Activated CD4-positive, alpha-beta T cell treated with anti-CD3 and anti-CD28 coated beads, Interleukin-2, amount 50 U/mL, for 24 hours (primary cell): ENCODE results near the gene PRPF6.
"Not testable (repeated sequence)": the region's sequence is repeated elsewhere in the genome, so short reads cannot be mapped to it uniquely, and the experiment has no call there.

Source experiments
- DNase-seq, 2 donors: peaks; one replicate each; pipeline ENCODE4 v3.0.0-alpha.2; 2020; ENCODE audit warnings: low read depth in 1 of 2, low spot score in 1 of 2

PRPF6 gene

DNA sequence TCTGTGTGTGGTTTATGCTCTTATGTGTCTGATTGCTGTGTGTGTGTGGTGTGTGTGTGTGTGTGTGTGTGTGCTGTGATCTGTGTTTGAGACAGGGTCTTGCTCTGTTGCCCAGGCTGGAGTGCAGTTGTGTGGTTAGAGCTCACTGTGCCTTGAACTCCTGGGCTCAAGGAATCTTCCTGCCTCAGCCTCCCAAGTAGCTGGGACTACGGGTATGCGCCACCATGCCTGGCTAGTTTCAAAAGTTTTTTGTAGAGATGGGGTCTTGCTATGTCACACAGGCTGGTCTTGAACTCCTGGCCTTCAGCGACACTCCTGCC, 7.8 kb upstream of the PRPF6 start:
- no peak for DNase-seq

DNA sequence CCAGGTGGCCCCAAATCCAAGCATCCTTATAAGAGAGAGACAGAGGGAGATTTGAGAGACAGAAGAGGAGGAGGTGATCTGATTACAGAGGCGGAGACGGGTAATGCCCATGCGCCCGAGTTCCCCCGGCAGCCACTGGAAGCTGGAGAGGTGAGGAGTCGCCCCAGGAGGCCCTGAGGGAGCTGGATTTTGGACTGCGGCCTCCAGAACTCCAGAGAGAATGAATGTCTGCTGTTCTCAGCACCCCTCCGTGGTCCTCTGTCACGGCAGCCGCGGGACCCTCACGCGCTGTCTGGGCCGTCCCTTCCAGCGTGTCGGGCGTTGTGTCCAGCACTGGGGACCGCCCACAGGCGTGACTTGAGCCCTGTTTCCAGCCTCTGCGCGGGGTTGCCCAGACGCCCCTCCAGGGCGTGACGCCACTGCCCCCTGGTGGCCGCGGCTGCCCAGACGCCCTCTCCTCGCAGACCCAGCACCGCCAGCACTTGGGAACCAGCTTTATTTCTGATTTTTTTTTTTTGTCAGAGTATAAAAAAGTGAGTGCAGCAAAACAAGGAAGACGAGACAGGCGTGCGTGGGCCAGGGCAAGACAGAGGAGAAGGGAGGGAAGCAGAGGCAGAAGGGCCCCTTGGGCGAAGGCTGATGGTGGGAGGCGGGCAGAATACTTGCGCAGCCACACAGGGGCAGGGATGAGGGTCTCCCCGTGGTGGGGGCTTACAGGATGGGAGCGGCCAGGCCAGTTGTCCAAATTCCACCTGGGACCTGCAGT, 7.1 kb upstream of the PRPF6 start:
- DNase-seq, result peak; percentile 61 to 68

DNA sequence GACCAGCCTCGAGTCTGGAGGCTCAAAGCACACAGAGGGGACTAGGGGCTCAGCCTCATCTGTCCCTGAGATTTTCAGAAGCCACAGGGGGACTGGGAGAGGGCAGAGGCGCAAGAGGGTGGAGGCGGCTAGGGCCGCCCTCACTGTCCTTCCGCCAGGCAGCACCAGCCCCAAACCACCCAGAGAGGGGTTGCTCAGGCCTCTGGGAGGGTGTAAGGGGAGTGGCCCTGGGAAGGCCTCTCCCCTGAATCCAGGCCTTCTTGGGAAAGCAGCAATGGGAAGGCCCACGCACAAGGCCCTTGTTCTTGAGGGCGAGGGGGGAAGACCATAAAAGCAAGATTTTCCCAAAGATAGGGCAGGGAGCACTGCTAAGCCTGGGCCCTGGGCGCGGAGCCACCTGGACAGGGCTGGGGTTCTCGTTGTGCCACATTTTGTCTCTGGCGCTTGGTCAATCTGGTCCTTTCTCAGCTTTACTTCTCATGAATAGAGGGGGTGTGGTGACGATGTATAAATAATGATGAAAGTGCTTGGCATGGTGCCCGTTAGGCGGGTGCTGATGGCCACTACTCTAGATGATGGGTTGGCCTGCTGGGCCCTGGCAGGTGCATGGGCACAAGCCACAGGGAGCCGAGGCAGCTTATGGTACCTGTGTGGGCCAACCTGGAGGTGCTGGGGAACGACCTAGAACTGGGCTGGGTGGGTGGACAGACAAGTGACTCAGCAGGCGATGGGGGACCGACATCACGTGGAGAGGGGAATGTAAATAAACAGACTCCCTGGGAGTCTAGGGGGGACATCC, 6.3 kb upstream of the PRPF6 start:
- no peak for DNase-seq

DNA sequence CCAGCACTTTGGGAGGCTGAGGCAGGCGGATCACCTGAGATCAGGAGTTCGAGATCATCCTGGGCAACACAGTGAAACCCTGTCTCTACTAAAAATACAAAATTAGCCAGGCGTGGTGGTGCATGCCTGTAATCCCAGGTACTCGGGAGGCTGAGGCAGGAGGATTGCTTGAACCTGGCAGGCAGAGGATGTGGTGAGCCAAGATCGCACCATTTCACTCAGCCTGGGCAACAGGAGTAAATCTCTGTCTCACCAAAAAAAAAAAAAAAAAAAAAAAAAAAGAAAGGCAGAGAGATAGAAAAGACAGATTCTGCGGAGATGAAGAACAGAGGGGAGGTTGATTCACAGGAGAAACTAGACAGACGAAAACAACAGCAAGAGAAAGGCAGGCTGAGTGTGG, 4.4 kb upstream of the PRPF6 start:
- not testable (repeated sequence) for DNase-seq

DNA sequence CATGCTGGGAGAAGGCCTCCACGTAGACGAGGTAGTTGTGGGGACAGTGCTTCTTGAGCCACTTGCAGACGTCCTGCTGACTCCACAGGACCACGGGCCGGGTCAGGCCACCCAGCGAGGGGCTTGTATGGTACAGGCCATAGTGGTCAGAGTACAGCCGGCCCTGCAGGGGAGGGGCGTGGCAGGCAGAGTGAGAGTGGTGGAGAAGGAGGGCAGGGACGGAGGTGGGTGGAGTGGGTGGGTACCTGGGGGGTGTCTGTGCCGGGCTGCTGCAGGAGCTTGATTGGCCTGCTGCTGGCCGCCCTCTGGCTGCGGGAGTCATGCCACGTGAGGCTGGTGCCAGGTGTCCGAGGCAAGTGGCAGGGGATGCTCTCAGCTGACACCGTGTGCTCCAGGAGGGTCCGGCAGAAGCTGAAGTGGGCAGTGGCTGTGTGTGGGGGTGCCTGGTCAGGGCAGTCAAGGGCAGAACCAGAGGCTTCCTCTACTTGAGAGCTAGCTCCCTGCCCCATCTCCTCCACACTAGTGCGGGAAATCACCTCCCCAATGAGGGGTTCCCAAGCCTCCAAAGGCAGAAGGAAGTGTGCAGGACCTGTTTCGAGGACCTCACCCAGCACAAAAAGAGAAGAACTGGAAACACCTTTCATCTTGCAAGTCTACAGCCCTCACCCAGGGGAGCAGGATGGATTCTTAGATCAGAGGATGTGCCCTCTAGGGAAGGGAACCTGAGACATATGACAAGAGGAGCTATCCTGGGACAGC, 3.8 kb upstream of the PRPF6 start:
- DNase-seq, result no peak

DNA sequence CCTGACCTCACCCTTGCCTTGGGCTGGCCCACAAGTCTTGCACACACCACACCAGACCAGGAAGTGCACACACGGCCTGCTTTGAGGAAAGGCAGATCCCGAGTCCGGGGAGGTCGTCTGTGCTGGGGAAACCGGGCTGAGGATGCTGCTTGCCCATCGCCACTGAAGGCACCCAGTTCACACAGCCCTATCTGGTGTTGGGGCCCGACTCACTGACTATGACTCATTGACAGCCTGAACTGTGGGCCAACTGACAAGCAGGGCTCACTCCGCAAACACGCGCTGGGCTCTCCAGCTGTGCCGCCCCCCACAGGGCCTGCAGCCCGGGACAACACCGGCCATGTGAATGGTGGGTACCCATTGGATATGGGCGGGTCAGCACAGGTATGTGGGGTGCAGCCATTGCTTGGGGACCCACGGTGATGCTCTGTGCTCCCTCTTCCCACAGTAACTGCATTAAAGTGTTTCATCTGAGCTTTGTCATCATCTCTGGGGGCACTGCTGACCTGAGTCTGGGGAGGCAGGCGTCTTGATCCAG, 3.1 kb upstream of the PRPF6 start:
- DNase-seq, result peak; percentile 31 to 55

DNA sequence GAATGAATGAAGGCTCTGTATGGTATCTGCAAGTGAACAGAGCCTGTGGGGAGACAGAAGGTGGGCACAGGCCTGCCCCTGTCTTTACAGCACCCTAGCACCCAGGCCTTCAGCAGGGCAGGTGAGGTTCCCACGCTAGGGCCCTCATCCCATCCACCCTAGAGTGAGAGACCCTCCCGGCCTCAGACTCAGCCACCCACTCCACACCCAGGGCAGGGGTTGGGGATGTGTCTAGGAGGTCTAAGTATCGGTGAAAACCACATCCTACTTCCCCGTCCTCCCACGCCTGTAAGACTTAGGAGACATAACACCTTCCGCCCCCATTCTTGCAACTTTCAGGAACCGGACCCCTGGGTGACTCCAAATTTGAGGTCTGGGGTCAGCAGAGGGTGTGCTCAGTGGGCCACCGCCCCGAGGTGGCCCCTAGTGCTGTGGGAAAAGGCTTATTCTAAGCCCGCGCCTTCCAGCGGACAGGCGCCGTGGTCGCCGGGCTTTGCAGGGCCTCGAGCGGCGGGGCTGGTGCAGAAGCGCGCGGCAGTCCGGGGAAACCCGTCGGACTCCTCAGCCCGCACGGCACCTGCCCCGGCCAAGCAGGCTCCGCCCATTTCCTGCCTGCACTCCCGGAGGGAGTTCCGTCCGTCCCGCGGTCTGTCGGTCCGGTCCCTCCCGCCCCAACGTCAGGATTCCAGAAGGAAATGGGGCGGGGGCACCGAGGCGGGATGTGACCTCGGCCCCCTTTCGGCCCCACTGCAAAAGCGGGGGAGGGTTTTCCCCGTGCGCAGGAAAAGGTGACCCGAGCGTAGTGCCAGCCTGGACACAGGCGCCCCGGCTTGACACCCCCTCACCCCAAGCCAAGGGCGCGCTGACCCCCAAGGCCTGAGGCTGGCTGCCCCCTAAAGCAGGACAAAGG, 2.4 kb upstream of the PRPF6 start:
- no peak for DNase-seq

DNA sequence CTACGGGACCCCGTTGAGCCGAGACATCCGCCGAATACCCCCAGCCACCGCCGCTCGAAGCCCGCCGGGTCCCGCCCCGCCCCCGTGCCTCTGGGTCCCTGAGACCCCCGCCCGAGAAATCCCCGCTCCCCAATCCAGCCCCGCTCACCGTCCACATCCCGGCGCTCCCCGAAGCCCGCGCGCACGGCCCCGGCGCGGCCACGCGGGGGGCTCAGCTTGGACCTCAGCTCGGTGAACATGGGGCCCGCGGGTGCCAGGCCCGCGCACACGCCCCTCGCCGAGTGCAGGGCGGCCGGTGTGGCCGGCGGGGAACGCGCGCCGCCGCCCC, 1.7 kb upstream of the PRPF6 start:
- DNase-seq, result no peak

DNA sequence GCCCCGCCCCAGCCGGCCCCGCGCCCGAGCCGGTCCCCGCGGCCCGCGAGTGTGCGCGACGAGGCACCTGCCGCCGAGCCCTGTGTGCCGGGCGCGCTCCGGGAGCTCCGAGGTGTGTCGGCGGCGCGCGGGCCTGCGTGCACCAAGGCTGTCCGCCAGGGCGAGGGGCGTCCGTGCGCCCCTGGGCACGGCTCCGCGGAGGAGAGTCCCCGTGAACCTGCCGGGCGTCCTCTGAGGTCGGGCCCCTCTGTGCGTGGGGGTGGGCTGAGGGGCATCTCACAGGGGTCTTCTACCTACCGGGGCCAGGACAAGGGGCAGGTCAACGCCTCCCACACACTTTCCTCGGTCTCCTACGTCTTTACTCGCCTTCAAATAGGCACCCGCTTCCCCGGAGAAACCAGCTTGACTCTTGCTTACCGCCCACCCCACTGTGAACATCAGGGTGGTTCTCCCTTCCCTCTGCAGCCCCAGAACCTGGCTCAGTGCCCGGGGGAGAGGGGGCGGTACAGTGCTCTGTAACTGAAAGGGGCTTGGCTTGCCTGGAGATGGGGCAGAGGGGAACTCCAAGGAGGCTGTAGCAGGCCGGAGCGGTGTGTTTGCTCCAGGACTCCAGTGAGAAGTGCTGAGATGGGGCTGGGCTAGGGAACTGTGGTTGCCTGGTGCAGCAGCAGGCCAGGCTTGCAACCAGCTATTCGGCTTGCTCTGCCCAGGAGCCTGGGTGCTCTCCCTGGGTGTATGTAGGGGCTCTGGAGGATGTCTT, 1.2 kb upstream of the PRPF6 start, which contains the start of gene SAMD10:
Gene SAMD10, minus strand, starts transcription at position 86 of the 760 bp plus-strand sequence. CDS start 175 bp downstream, outside the sequence.
- DNase-seq, result peak; percentile 62 to 73

DNA sequence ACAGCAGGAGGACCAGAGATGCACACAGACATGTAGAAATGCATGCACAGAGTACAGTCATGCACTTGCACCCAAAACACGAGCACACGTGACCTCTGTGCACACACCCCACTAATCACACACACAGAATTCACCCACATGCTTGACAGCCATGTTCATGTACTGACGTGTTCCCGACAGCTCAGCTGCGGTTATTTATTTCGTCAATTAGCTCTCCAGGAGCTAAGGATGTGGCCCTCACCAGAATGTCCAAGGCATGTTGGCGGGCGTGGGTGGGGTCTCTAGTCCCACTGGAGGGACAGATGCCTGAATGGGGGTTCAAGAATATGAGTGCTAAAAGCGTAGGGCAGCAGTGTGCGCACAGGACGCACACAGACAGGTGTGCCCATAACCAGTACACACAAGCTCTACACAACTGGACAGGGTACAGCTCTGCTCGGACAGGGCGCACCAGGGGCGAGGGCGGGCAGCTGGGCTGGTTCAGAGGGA, 571 bp upstream of the PRPF6 start:
- DNase-seq, result no peak

DNA sequence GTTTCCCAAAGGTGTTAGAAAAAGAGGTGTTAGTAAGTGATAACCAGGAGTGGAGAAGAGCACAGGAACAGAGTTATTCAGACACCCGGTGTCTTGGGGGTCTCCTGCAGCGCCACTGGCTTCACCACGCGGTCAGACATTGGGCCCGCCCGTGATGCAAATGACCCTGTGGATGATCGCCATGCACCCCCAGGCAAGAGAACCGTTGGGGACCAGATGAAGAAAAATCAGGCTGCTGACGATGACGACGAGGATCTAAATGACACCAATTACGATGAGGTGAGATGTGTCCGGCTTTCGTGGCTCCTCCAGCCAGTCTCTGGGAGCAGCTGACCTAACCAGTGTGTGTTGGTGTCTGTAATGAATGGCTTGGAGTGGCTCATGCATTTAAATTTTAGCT, 2.0 kb downstream of the PRPF6 start:
- DNase-seq, result no peak

DNA sequence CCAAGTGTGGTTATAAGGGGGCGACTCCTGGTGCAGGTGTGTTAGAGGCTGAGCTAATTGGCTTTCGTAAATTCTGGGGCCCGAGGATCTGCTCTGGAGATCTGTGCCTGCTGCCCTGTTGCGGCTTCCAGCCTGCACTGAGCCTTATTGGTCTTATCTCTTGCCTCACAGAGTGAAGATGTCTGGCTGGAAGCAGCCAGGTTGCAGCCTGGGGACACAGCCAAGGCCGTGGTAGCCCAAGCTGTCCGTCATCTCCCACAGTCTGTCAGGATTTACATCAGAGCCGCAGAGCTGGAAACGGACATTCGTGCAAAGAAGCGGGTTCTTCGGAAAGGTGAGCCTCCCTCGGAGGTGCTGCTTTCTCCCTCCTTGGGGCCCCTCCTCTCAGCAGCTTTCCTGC, 20.0 kb downstream of the PRPF6 start:
- DNase-seq, result no peak

DNA sequence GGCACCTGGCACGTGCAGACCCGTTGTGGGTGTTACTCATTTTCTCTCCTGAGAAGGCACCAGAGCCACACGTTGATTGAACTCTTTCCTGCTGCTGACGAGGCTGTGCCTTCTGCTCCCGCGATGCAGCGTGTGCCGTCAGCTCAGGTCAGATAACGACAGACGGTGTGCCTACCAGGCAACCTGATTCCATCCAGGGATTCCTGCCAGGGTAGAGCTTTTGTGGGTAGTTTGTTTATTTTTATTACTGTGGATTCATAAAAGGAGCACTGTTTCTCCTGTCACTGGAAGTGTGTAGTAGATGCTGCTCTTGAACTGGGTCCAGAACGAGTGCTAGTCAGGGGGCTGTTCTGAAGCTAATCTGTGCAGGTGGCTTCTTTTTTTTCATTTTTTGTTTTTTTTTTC, 20.7 kb downstream of the PRPF6 start:
- DNase-seq, result no peak

DNA sequence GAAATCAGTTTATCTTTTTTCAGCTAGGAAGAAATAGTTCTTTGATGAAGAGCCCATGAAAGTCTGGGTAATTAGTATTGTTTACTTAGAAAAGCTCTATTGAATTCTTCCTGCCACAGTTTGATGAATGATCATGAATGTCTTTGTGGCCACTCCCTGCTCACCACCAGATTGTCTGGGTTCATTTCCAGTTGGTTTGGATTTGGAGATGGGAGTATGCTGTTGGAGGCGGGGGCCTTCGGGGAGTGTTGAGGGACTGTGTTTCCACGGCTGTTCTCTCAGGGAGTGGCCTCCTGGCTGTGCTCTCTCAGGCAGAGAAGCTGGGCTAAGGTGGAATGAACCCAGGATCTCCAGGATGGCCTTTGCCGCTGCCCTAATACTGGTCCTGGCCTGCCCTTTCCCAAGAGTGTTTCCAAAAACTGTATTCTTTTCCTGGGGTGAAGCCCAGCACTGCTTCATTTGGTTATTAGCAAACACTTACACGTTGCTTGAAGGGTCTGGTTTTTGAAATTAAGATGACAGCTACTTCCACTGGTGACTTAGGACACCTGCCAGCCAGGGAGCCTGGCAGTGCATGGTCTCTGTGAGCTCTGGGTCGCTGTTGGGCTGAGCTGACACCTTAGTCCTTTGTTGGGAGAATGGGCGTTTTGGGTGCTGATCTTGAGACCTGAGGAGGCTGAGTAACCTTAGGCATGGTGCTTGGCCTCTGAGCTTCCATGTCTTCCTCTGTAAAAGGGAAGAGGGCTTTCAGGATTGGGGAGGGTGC, 23.2 kb downstream of the PRPF6 start:
- DNase-seq, result no peak

DNA sequence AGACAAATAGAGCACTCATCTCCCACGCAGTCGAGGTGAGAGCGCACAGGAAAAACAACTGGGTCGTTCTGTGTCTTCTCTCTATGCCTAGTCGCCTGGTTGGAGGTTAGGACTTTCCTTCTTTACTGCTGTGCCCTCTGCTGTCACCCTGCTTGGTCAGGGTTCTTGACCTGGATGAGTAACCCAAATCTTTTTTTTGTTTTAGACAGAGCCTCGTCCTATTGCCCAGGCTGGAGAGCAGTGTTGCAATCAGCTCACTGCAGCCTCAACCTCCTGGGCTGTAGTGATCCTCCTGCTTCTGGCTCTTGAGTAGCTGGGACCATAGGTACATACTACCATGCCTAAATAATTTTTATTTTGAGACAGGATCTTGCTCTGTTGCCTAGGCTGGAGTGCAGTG, 24.5 kb downstream of the PRPF6 start:
- no peak for DNase-seq

DNA sequence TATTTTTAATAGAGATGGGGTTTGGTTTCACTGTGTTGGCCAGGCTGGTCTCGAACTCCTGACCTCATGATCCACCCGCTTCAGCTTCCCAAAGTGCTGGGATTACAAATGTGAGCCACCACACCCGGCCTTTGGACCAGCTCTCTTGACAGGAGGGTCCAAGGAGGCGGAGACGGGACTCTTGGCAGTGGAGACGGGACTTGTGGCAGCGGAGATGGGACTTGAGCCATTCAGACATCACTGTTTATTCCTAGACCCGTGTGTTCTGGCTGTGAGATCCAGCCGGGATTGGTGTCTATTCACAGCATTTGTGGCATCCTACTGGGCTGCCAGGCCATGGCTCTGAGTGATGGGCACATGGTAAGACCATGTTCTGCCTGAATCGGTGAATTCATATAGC, 25.6 kb downstream of the PRPF6 start:
- DNase-seq, result no peak

DNA sequence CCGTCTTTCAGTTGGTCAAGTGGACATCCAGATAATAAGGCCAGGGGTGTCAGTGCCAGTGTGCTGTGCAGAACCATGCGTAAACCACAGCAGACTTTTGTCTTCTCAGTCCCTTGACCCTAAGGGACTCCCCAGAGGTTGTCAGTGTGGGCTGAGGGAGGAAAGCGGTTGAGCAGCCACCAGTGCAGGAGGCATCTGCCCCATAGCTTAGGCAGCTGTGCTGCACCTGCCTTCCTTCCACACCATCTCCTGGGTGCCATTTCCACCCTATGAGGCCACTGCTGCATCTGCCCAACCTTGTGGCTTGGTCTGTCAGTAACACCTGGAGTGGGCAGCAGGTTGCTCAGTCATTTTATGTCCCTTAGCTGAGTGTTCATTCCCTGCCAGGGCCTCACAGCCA, 26.0 kb downstream of the PRPF6 start:
- no peak for DNase-seq

DNA sequence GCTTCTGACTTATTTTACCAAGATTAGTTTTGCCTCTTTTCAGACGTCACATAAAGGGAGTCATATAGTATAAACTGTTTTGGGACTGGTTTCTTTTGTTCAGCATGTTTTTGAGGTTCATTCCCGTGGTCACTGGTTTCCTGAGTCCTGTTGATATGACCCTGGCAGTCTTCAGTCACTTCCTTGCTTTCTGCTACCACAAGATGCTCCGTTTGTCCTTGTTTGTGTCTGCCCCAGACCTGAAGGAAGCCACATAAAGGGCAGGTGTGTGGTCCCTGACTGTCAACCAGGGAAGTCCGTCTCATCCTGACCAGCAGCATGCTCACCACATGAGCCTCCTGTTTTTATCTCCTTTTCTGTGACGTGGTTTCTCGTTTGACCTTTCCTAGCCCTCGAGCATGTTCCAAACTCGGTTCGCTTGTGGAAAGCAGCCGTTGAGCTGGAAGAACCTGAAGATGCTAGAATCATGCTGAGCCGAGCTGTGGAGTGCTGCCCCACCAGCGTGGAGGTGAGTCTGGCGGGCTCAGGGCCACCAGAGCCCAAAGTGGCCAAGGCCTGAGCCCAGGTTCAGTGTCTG, 29.0 kb downstream of the PRPF6 start:
- no peak for DNase-seq
